ENCODE measurements around the gene TOMM22.
A peak's percentile ranks its signal among the peaks of the same experiment; 100 is the strongest.

Gene TOMM22

DNA sequence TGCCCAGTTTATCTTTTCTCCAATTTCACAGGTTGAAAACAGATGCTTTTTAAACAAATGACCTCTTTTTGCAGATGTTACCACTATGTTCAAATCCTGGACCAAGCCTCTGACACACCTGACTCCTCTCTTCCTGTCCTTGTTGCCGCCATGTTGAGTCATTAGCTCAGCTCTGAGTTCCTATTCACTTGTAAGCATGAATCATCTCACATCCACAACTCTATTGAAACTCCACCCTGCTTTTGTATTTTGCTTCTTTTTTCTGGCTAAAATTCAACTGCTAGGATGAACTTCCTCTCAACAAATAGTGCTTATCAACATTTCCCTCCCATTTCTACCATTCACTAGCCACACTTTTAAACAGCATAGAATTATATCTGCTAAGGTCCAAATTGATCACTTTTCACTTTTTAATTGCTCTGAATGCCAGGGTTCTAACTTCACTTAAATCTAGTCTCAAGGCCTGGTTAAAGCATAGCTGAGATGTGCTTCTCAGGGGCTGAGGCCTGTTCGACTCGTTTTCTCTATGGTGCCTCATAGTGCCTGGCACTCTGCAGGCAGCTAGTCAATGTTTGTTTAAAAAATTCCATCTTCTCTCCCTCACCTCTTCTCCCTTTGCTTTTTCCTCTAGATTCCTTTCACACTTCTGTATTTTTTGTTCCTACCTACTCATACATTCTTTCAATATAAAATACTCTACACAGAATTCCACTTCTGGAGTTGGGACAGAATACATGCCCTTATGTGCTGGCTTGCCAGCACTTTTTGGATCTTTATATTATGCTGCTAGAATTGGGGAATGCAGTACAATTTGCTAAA, 15.1 kb downstream of the TOMM22 start:
- WGBS = 23% methylated on average over 3 of the region's 3 CpGs
- Histone ChIP-seq H3K9ac (ENCODE audit: low read length) (peak overlapping the region; percentile 66), H3K36me3 (ENCODE audit: control insufficient read depth in 1 of 2, insufficient read depth in 2 of 2, low read depth in 1 of 2, low read length in 2 of 2) (peaks cover 0 to 37% of the 10 kb centered on the region in 2 experiments)

DNA sequence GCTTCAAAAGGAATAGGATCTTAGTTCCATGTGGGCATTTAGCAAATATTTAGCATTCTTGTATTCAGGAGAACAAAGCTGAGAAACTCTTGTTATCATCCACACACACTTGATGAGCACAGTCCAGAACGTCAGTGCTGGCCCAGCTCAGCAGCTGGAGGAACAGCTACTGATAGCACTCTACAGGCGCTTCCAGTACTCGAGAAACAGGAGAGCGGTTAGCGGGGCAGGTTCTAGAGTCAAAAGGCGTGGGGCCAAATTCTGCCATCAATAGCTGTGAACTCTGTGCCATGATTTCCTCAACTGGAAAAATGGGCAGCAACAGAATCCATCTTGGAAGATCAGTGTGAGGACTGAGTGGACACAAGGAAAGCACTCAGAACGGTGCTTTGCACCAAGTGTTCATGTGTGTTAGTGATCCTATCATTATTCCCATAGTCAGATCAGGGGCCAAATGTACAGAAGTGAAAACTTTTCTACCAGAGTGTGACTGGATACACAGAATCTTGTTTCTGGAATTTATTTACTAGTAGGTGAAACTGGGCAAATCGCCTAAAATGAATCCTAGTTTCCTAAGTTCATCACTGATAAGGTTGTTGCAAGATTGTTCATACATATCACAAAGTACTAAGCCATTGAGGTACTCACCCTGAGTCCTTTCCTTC, 15.8 kb downstream of the TOMM22 start:
- H3K14ac ChIP-seq (ENCODE audit: low read length in 2 of 2) = no peak overlapping the region
- no peak overlapping the region for H2BK120ac ChIP-seq (ENCODE audit: low read depth, low read length)
- H3K23ac ChIP-seq (ENCODE audit: low read length in 2 of 2) = no peak overlapping the region
- WGBS = 74% methylated on average over 7 of the region's 8 CpGs
- no peak overlapping the region for H2BK12ac ChIP-seq (ENCODE audit: low read length in 2 of 2)
- no peaks in the 10 kb centered on the region for H3K9me3 ChIP-seq (ENCODE audit: control insufficient read depth, low read length)
- H3K18ac ChIP-seq (ENCODE audit: low read depth in 1 of 2, low read length in 2 of 2) = no peak overlapping the region
- peak overlapping the region; percentile 66 for H3K9ac ChIP-seq (ENCODE audit: low read length)
- peak overlapping the region; percentile 61 for H2AK5ac ChIP-seq (ENCODE audit: low read length, severe bottlenecking)
- H3K4me1 ChIP-seq (ENCODE audit: control insufficient read depth, insufficient read depth, low read depth, low read length) = peaks cover 18% of the 10 kb centered on the region
- no peak overlapping the region for H2AFZ ChIP-seq (ENCODE audit: low read depth, low read length)
- peaks cover 0 to 32% of the 10 kb centered on the region in 2 experiments for H3K36me3 ChIP-seq (ENCODE audit: control insufficient read depth in 1 of 2, insufficient read depth in 2 of 2, low read depth in 1 of 2, low read length in 2 of 2)
- H3K4me3 ChIP-seq (ENCODE audit: insufficient read depth in 1 of 2, low read depth in 1 of 2, low read length in 2 of 2) = peak overlapping the region in 1 of 2 experiments; percentile 89
- peak; percentile 53 for DNase-seq
- H3K79me1 ChIP-seq (replicated peaks; ENCODE audit: low read length, poor library complexity, severe bottlenecking) = peaks cover 6% of the 10 kb centered on the region
- H3K4me2 ChIP-seq (ENCODE audit: low read length, poor library complexity, severe bottlenecking) = peak overlapping the region; percentile 76
- peak overlapping the region; percentile 79 for H3K27ac ChIP-seq (ENCODE audit: low read length, poor library complexity, severe bottlenecking)
- no peak overlapping the region for H3K4ac ChIP-seq (ENCODE audit: low read depth in 1 of 2, low read length in 2 of 2)
- H4K91ac ChIP-seq (ENCODE audit: low read length) = no peak overlapping the region
- H4K8ac ChIP-seq (ENCODE audit: low read length) = no peak overlapping the region
- H3K27me3 ChIP-seq (ENCODE audit: control insufficient read depth in 1 of 2, insufficient read depth in 1 of 2, low read length in 2 of 2) = no peaks in the 10 kb centered on the region
- H2BK5ac ChIP-seq (ENCODE audit: low read depth, low read length, poor library complexity, severe bottlenecking) = no peak overlapping the region
- H2BK15ac ChIP-seq (ENCODE audit: low read depth, poor library complexity, severe bottlenecking) = no peak overlapping the region

More for the DNA sequence above, 15.1 kb downstream of the TOMM22 start:
- Histone ChIP-seq H4K8ac (ENCODE audit: low read length) (no peak overlapping the region), H3K27me3 (ENCODE audit: control insufficient read depth in 1 of 2, insufficient read depth in 1 of 2, low read length in 2 of 2) (no peaks in the 10 kb centered on the region), H3K9me3 (ENCODE audit: control insufficient read depth, low read length) (no peaks in the 10 kb centered on the region), H2BK5ac (ENCODE audit: low read depth, low read length, poor library complexity, severe bottlenecking) (no peak overlapping the region), H3K18ac (ENCODE audit: low read depth in 1 of 2, low read length in 2 of 2) (no peak overlapping the region), H3K4me3 (ENCODE audit: insufficient read depth in 1 of 2, low read depth in 1 of 2, low read length in 2 of 2) (peak overlapping the region in 1 of 2 experiments; percentile 30), H2BK120ac (ENCODE audit: low read depth, low read length) (no peak overlapping the region), H2AK5ac (ENCODE audit: low read length, severe bottlenecking) (peak overlapping the region; percentile 47), H3K4me1 (ENCODE audit: control insufficient read depth, insufficient read depth, low read depth, low read length) (peaks cover 18% of the 10 kb centered on the region), H2BK15ac (ENCODE audit: low read depth, poor library complexity, severe bottlenecking) (no peak overlapping the region), H3K4ac (ENCODE audit: low read depth in 1 of 2, low read length in 2 of 2) (no peak overlapping the region), H2BK12ac (ENCODE audit: low read length in 2 of 2) (no peak overlapping the region), H3K14ac (ENCODE audit: low read length in 2 of 2) (no peak overlapping the region), H3K23ac (ENCODE audit: low read length in 2 of 2) (no peak overlapping the region), H2AFZ (ENCODE audit: low read depth, low read length) (no peak overlapping the region), H3K27ac (ENCODE audit: low read length, poor library complexity, severe bottlenecking) (peak overlapping the region; percentile 79), H3K4me2 (ENCODE audit: low read length, poor library complexity, severe bottlenecking) (peak overlapping the region; percentile 60), H3K79me1 (replicated peaks; ENCODE audit: low read length, poor library complexity, severe bottlenecking) (peaks cover 7% of the 10 kb centered on the region), H4K91ac (ENCODE audit: low read length) (no peak overlapping the region)
- DNase-seq = peak; percentile 73

DNA sequence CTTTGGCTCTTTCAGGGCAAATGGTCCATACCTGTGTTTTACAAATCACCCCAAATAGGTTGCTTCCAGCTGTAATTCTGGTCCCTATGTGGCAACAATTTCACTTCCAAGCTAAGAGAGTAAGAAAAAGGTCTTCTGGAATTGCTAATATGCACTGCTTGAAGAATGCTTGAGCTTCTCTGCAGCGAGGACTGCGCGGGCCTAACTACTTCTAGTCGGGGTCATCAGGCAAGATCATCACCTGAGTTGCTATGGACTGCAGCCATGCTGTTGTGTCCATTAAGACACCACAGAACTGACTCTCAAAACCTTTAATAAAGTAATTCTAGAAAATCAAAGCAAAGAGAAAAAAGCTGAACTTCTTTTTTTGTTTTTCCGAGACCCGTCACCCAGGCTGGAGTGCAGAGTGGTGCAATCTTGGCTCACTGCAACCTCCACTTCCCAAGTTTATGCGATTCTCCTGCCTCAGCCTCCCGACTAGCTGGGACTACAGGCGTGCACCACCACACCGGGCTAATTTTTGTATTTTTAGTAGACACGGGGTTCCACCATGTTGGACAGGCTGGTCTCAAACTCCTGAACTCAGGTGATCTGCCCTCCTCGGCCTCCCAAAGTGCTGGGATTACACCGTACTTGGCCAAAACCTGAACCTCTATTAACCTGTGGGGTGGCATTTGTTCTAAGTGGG, 16.8 kb downstream of the TOMM22 start:
- Histone ChIP-seq H2BK5ac (ENCODE audit: low read depth, low read length, poor library complexity, severe bottlenecking) (no peak overlapping the region), H3K9ac (ENCODE audit: low read length) (peak overlapping the region; percentile 98), H3K4me1 (ENCODE audit: control insufficient read depth, insufficient read depth, low read depth, low read length) (peaks cover 18% of the 10 kb centered on the region), H3K36me3 (ENCODE audit: control insufficient read depth in 1 of 2, insufficient read depth in 2 of 2, low read depth in 1 of 2, low read length in 2 of 2) (peaks cover 0 to 27% of the 10 kb centered on the region in 2 experiments), H3K27ac (ENCODE audit: low read length, poor library complexity, severe bottlenecking) (peak overlapping the region; percentile 79), H3K14ac (ENCODE audit: low read length in 2 of 2) (no peak overlapping the region), H2AK5ac (ENCODE audit: low read length, severe bottlenecking) (no peak overlapping the region), H3K23ac (ENCODE audit: low read length in 2 of 2) (no peak overlapping the region), H3K4me2 (ENCODE audit: low read length, poor library complexity, severe bottlenecking) (peak overlapping the region; percentile 76), H3K9me3 (ENCODE audit: control insufficient read depth, low read length) (no peaks in the 10 kb centered on the region), H4K8ac (ENCODE audit: low read length) (no peak overlapping the region), H3K27me3 (ENCODE audit: control insufficient read depth in 1 of 2, insufficient read depth in 1 of 2, low read length in 2 of 2) (no peaks in the 10 kb centered on the region), H2BK120ac (ENCODE audit: low read depth, low read length) (no peak overlapping the region), H3K79me1 (replicated peaks; ENCODE audit: low read length, poor library complexity, severe bottlenecking) (peaks cover 3% of the 10 kb centered on the region), H3K4me3 (ENCODE audit: insufficient read depth in 1 of 2, low read depth in 1 of 2, low read length in 2 of 2) (peak overlapping the region; percentile 30 to 89), H3K4ac (ENCODE audit: low read depth in 1 of 2, low read length in 2 of 2) (no peak overlapping the region), H2AFZ (ENCODE audit: low read depth, low read length) (no peak overlapping the region), H2BK15ac (ENCODE audit: low read depth, poor library complexity, severe bottlenecking) (no peak overlapping the region), H3K18ac (ENCODE audit: low read depth in 1 of 2, low read length in 2 of 2) (no peak overlapping the region), H2BK12ac (ENCODE audit: low read length in 2 of 2) (no peak overlapping the region), H4K91ac (ENCODE audit: low read length) (no peak overlapping the region)
- 97% methylated on average over 13 of the region's 13 CpGs for WGBS
- no peak for DNase-seq

DNA sequence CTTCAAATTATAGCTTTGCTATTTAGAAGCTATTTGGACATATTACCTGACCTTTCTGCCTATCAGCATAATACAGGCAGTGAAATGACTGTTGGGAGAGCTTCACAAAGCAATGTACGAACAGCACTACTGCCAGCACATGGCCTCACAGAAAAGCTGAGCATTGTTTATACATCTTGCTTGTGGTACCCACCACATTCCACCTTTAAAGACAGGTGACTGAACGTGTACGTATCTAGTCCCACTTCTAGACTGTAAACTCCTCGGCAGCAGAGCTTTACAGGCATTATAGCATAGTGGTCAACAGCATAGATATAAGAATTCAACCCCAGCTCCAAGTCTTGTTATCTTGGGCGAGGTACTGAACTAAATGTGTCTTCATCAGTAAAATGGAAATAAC, 17.4 kb downstream of the TOMM22 start:
- H3K23ac ChIP-seq (ENCODE audit: low read length in 2 of 2) = no peak overlapping the region
- H2AFZ ChIP-seq (ENCODE audit: low read depth, low read length) = no peak overlapping the region
- no peaks in the 10 kb centered on the region for H3K9me3 ChIP-seq (ENCODE audit: control insufficient read depth, low read length)
- H4K8ac ChIP-seq (ENCODE audit: low read length) = no peak overlapping the region
- peak overlapping the region; percentile 76 for H3K4me2 ChIP-seq (ENCODE audit: low read length, poor library complexity, severe bottlenecking)
- H2BK5ac ChIP-seq (ENCODE audit: low read depth, low read length, poor library complexity, severe bottlenecking) = no peak overlapping the region
- no peak overlapping the region for H4K91ac ChIP-seq (ENCODE audit: low read length)
- H3K27me3 ChIP-seq (ENCODE audit: control insufficient read depth in 1 of 2, insufficient read depth in 1 of 2, low read length in 2 of 2) = no peaks in the 10 kb centered on the region
- WGBS = 88% methylated on average over 5 of the region's 5 CpGs
- peaks cover 18% of the 10 kb centered on the region for H3K4me1 ChIP-seq (ENCODE audit: control insufficient read depth, insufficient read depth, low read depth, low read length)
- H3K18ac ChIP-seq (ENCODE audit: low read depth in 1 of 2, low read length in 2 of 2) = no peak overlapping the region
- peaks cover 0 to 21% of the 10 kb centered on the region in 2 experiments for H3K36me3 ChIP-seq (ENCODE audit: control insufficient read depth in 1 of 2, insufficient read depth in 2 of 2, low read depth in 1 of 2, low read length in 2 of 2)
- H3K4me3 ChIP-seq (ENCODE audit: insufficient read depth in 1 of 2, low read depth in 1 of 2, low read length in 2 of 2) = peak overlapping the region in 1 of 2 experiments; percentile 89
- H3K9ac ChIP-seq (ENCODE audit: low read length) = peak overlapping the region; percentile 98
- no peak overlapping the region for H2BK120ac ChIP-seq (ENCODE audit: low read depth, low read length)
- no peak overlapping the region for H3K14ac ChIP-seq (ENCODE audit: low read length in 2 of 2)
- no peak for DNase-seq
- no peak overlapping the region for H2BK12ac ChIP-seq (ENCODE audit: low read length in 2 of 2)
- no peak overlapping the region for H3K27ac ChIP-seq (ENCODE audit: low read length, poor library complexity, severe bottlenecking)
- H2BK15ac ChIP-seq (ENCODE audit: low read depth, poor library complexity, severe bottlenecking) = no peak overlapping the region
- H3K4ac ChIP-seq (ENCODE audit: low read depth in 1 of 2, low read length in 2 of 2) = no peak overlapping the region
- peaks cover 4% of the 10 kb centered on the region for H3K79me1 ChIP-seq (replicated peaks; ENCODE audit: low read length, poor library complexity, severe bottlenecking)
- no peak overlapping the region for H2AK5ac ChIP-seq (ENCODE audit: low read length, severe bottlenecking)

Measured in mesenchymal stem cell (in vitro differentiated cells and primary cell).